MM.1S (cell line): ENCODE measurements around the gene ST3GAL3.

Experiments
- DNase-seq: peaks from one replicate; pipeline ENCODE4 v3.0.0-alpha.2; 2015
- H2AFZ ChIP-seq: fragments of 300-600 bp; sonication (generic); 2 replicates; pipeline ENCODE4 v1.6.0; 2016; ENCODE audit warnings: antibody characterized with exemption, low read length
- H3F3A ChIP-seq: fragments of 300-600 bp; sonication (generic); 2 replicates; pipeline ENCODE4 v1.6.1; 2016; ENCODE audit warnings: mild to moderate bottlenecking, antibody characterized with exemption, low read length, moderate library complexity, mixed read lengths; ENCODE audit not compliant: insufficient read depth
- H3K27ac ChIP-seq: fragments of 300-600 bp; sonication (generic); 2 replicates; pipeline ENCODE4 v1.5.1; 2016; ENCODE audit warnings: mild to moderate bottlenecking, low read length
- H3K27me3 ChIP-seq: fragments of 300-600 bp; sonication (generic); replicated peaks from 2 replicates; pipeline ENCODE4 v1.6.0; 2016; ENCODE audit warnings: low read length; ENCODE audit not compliant: insufficient read depth
- H3K36me3 ChIP-seq: fragments of 300-600 bp; sonication (generic); replicated peaks from 2 replicates; pipeline ENCODE4 v1.6.1; 2016; ENCODE audit warnings: mild to moderate bottlenecking, low read length, mixed read lengths; ENCODE audit not compliant: insufficient read depth
- H3K4me1 ChIP-seq: fragments of 300-600 bp; sonication (generic); 2 replicates; pipeline ENCODE4 v1.6.1; 2016; ENCODE audit warnings: low read length, mixed read lengths
- H3K4me2 ChIP-seq: fragments of 300-600 bp; sonication (generic); 2 replicates; pipeline ENCODE4 v1.6.0; 2016; ENCODE audit warnings: low read depth, low read length
- H3K4me3 ChIP-seq: fragments of 300-600 bp; sonication (generic); 2 replicates; pipeline ENCODE4 v1.5.1; 2016; ENCODE audit warnings: low read length, mixed read lengths
- H3K79me2 ChIP-seq: fragments of 300-600 bp; sonication (generic); 2 replicates; pipeline ENCODE4 v1.6.1; 2016; ENCODE audit warnings: mixed run types, low read length, mixed read lengths
- H3K9ac ChIP-seq: fragments of 300-600 bp; sonication (generic); 2 replicates; pipeline ENCODE4 v1.6.1; 2016; ENCODE audit warnings: low read length, mixed read lengths
- H3K9me2 ChIP-seq: fragments of 300-600 bp; sonication (generic); replicated peaks from 2 replicates; pipeline ENCODE4 v1.6.1; 2016; ENCODE audit warnings: mild to moderate bottlenecking, low read length, mixed read lengths; ENCODE audit not compliant: insufficient read depth
- H3K9me3 ChIP-seq: fragments of 300-600 bp; sonication (generic); replicated peaks from 2 replicates; pipeline ENCODE4 v1.6.1; 2016; ENCODE audit warnings: mild to moderate bottlenecking, low read length, mixed read lengths; ENCODE audit not compliant: insufficient read depth
- H4K20me1 ChIP-seq: fragments of 300-600 bp; sonication (generic); 2 replicates; pipeline ENCODE4 v1.6.1; 2016; ENCODE audit warnings: mild to moderate bottlenecking, low read length, moderate library complexity, mixed read lengths; ENCODE audit not compliant: insufficient read depth
- CTCF ChIP-seq: fragments of 300-600 bp; sonication (generic); IDR thresholded peaks from 2 replicates; pipeline ENCODE4 v1.5.1; 2016; ENCODE audit warnings: antibody characterized with exemption, low read length, mixed read lengths
- EZH2 ChIP-seq: fragments of 300-600 bp; sonication (generic); optimal IDR thresholded peaks from 2 replicates; pipeline ENCODE3; 2017; ENCODE audit warnings: low read depth, mild to moderate bottlenecking, antibody characterized with exemption, low read length, mixed read lengths
- EZH2phosphoT487 ChIP-seq: fragments of 300-600 bp; sonication (generic); IDR thresholded peaks from 2 replicates; pipeline ENCODE4 v1.6.1; 2018; ENCODE audit warnings: antibody characterized with exemption, low read length

ST3GAL3 gene

GRCh38 chr1:43688594-43689000 lies 18.7 kb upstream of the ST3GAL3 start:
- Histone ChIP-seq H3K27me3 (no peaks in the 10 kb centered on the region), H3K4me1 (peaks cover 17% of the 10 kb centered on the region; the same call in 1 of the 2 replicates), H3K79me2 (no peaks in the 10 kb centered on the region), H3K4me2 (no peak overlapping the region), H3K4me3 (no peak overlapping the region), H3K9me3 (no peaks in the 10 kb centered on the region), H3K27ac (peak overlapping the region; percentile 8; the same call in 1 of the 2 replicates), H3K9ac (no peak overlapping the region), H4K20me1 (no peaks in the 10 kb centered on the region), H3F3A (peaks cover 3% of the 10 kb centered on the region; the same call in 1 of the 2 replicates), H2AFZ (no peak overlapping the region), H3K9me2 (no peaks in the 10 kb centered on the region), H3K36me3 (peaks cover 21% of the 10 kb centered on the region)
- TF ChIP-seq EZH2phosphoT487 = no peak
- TF ChIP-seq EZH2 = no peak
- TF ChIP-seq CTCF = no peak
- peak; percentile 30 for DNase-seq

GRCh38 chr1:43689289-43689688 lies 18.0 kb upstream of the ST3GAL3 start:
- TF ChIP-seq CTCF (no peak), EZH2 (no peak)

GRCh38 chr1:43691871-43692815 lies 15.2 kb upstream of the ST3GAL3 start:
- H3K9me3 ChIP-seq = no peaks in the 10 kb centered on the region
- no peak overlapping the region for H3K9ac ChIP-seq
- no peak overlapping the region for H2AFZ ChIP-seq
- TF ChIP-seq EZH2 (no peak), CTCF (no peak)
- H4K20me1 ChIP-seq = no peaks in the 10 kb centered on the region
- H3K4me2 ChIP-seq = no peak overlapping the region
- H3K4me3 ChIP-seq = no peak overlapping the region
- H3K79me2 ChIP-seq = no peaks in the 10 kb centered on the region
- DNase-seq = no peak
- H3K27me3 ChIP-seq = no peaks in the 10 kb centered on the region
- H3K27ac ChIP-seq = no peak overlapping the region
- peaks cover 21% of the 10 kb centered on the region for H3K36me3 ChIP-seq
- peaks cover 17% of the 10 kb centered on the region; the same call in 1 of the 2 replicates for H3K4me1 ChIP-seq
- no peaks in the 10 kb centered on the region for H3F3A ChIP-seq
- no peaks in the 10 kb centered on the region for H3K9me2 ChIP-seq

More at GRCh38 chr1:43689289-43689688, 18.0 kb upstream of the ST3GAL3 start:
- Histone ChIP-seq H3F3A (peaks cover 3% of the 10 kb centered on the region; the same call in 1 of the 2 replicates), H3K4me2 (no peak overlapping the region), H3K4me3 (no peak overlapping the region), H3K9ac (no peak overlapping the region), H3K4me1 (peaks cover 17% of the 10 kb centered on the region; the same call in 1 of the 2 replicates), H3K9me2 (no peaks in the 10 kb centered on the region), H3K9me3 (no peaks in the 10 kb centered on the region), H3K36me3 (peaks cover 21% of the 10 kb centered on the region), H4K20me1 (no peaks in the 10 kb centered on the region), H3K27me3 (no peaks in the 10 kb centered on the region), H3K79me2 (no peaks in the 10 kb centered on the region), H2AFZ (no peak overlapping the region), H3K27ac (no peak overlapping the region)
- no peak for DNase-seq
